GM23248 (cell line): ENCODE data around the gene NMT1.

ENCODE experiments used
- EZH2 ChIP-seq: fragments of 200-600 bp; sonication (generic); IDR thresholded peaks from 2 replicates; pipeline ENCODE4 v1.6.1; 2018; ENCODE audit warnings: antibody characterized with exemption, mild to moderate bottlenecking; ENCODE audit not compliant: insufficient read depth, poor library complexity, severe bottlenecking
- EZH2phosphoT487 ChIP-seq: fragments of 200-600 bp; sonication (generic); IDR thresholded peaks from 2 replicates; pipeline ENCODE4 v1.6.1; 2018; ENCODE audit warnings: antibody characterized with exemption, moderate library complexity, mild to moderate bottlenecking, low read depth; ENCODE audit not compliant: insufficient read depth

- TF ChIP-seq EZH2phosphoT487 (no peak), EZH2 (no peak)
Observed at GRCh38 chr17:45102856-45103255, 41.7 kb downstream of the NMT1 start.
